Epithelial cell of esophagus (primary cell): Measurements from ENCODE around the gene PTPRE.

Experiments
- DNase-seq: peaks from one replicate; pipeline ENCODE4 v3.0.0; 2010; ENCODE audit warnings: low read depth
- H3K4me3 ChIP-seq: 2 replicates; pipeline ENCODE4 v1.5.1; 2011; ENCODE audit warnings: mild to moderate bottlenecking, low read length, control low read depth
- CTCF ChIP-seq: IDR thresholded peaks from 2 replicates; pipeline ENCODE4 v1.5.1; 2011; ENCODE audit warnings: low read depth, mild to moderate bottlenecking, low read length, control low read depth, inconsistent platforms; ENCODE audit not compliant: insufficient read depth; ENCODE audit errors: missing control alignments

The PTPRE gene

DNA sequence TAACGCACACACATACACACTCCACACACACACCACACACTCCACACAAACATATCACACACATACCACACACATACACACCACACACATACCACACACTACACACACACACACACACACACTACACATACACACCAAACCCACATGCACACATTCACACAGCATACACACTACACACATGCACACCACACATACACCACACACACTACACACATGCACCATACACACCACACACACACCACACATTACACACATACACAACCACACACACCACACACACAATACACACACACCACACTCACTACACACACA lies 153.0 kb downstream of the PTPRE start:
- TF ChIP-seq CTCF, result no peak
- H3K4me3 ChIP-seq, result no peak overlapping the region
- DNase-seq, result no peak

- DNase-seq, result no peak
- TF ChIP-seq CTCF, result no peak
- H3K4me3 ChIP-seq, result no peak overlapping the region
Observed at GRCh38 chr10:128060341-128061250, 153.7 kb downstream of the PTPRE start.

GRCh38 chr10:128061306-128062300 lies 154.7 kb downstream of the PTPRE start:
- DNase-seq, result no peak
- TF ChIP-seq CTCF, result no peak
- H3K4me3 ChIP-seq, result no peak overlapping the region

- no peak for TF ChIP-seq CTCF
- no peak overlapping the region for H3K4me3 ChIP-seq
- no peak for DNase-seq
Observed at GRCh38 chr10:128062331-128062880, 155.5 kb downstream of the PTPRE start.

- no peak for DNase-seq
Observed at GRCh38 chr10:128062881-128063563, 156.1 kb downstream of the PTPRE start.

More at GRCh38 chr10:128062881-128063563, 156.1 kb downstream of the PTPRE start:
- H3K4me3 ChIP-seq, result no peak overlapping the region
- TF ChIP-seq CTCF, result no peak
